Lower leg skin (tissue), 3 donors: ENCODE measurements around the gene NELFCD.

ENCODE experiments used
- POLR2A ChIP-seq, 2 donors: fragments of 450-650 bp; IDR thresholded peaks; one replicate each; pipeline ENCODE4 v1.6.1; 2016 to 2017; ENCODE audit warnings: antibody characterized with exemption in 2 of 2, mild to moderate bottlenecking in 1 of 2, moderate library complexity in 1 of 2
- TF ChIP-seq, protein P1 (sequence below), 3 donors: fragments of 450-650 bp; IDR thresholded peaks; one replicate each; pipeline ENCODE4 v1.5.1; 2016; ENCODE audit warnings: antibody characterized with exemption in 3 of 3, mild to moderate bottlenecking in 3 of 3, moderate library complexity in 2 of 3

GRCh38 chr20:58976061-58976730, 4.9 kb upstream of the NELFCD start:
- TF ChIP-seq, protein P1, sequence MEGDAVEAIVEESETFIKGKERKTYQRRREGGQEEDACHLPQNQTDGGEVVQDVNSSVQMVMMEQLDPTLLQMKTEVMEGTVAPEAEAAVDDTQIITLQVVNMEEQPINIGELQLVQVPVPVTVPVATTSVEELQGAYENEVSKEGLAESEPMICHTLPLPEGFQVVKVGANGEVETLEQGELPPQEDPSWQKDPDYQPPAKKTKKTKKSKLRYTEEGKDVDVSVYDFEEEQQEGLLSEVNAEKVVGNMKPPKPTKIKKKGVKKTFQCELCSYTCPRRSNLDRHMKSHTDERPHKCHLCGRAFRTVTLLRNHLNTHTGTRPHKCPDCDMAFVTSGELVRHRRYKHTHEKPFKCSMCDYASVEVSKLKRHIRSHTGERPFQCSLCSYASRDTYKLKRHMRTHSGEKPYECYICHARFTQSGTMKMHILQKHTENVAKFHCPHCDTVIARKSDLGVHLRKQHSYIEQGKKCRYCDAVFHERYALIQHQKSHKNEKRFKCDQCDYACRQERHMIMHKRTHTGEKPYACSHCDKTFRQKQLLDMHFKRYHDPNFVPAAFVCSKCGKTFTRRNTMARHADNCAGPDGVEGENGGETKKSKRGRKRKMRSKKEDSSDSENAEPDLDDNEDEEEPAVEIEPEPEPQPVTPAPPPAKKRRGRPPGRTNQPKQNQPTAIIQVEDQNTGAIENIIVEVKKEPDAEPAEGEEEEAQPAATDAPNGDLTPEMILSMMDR (IDR thresholded peaks at IDR 0.05), result no peak
- TF ChIP-seq POLR2A (IDR thresholded peaks at IDR 0.05), result no peak
